Endothelial cell of umbilical vein (primary cell): ENCODE measurements around the gene ZNF276. TPM values are rescaled to one million over a fixed set of nuclear protein-coding genes. Genes with fewer than 3 reads are reported as not detected.

Experiments
- BruUV-seq: library from RNA; stranded (reverse); fragments of 400-500 nt; replicated peaks from 2 replicates; lab custom pipeline; 2021; lab: Mats Ljungman, UMichigan
- CTCF ChIA-PET: fragments of 300-600, 350-600 bp; sonication (Branson Sonifier 250); formaldehyde crosslinking; loops from one replicate; lab custom pipeline; 2021; ENCODE audit warnings: antibody characterized with exemption, inconsistent platforms; lab: Charles Lee
- POLR2A ChIA-PET: fragments of 300-600, 350-600 bp; sonication (Branson Sonifier 250); formaldehyde crosslinking; loops from one replicate; lab custom pipeline; 2021; ENCODE audit warnings: antibody characterized with exemption, inconsistent platforms; lab: Charles Lee
- DNase-seq: peaks from one replicate; pipeline ENCODE4 v3.0.0-alpha.2; 2011; ENCODE audit warnings: low read depth, low spot score
- FAIRE-seq: peaks from 2 replicates; lab custom pipeline; 2011; peaks lifted over from hg19 to GRCh38; lab: Jason Lieb, UNC
- H2AFZ ChIP-seq: 2 replicates; pipeline ENCODE4 v1.6.0; 2012; ENCODE audit warnings: low read depth, low read length, control low read depth, inconsistent platforms
- H3K27ac ChIP-seq: 2 replicates; pipeline ENCODE4 v1.5.1; 2011; ENCODE audit warnings: low read depth, mild to moderate bottlenecking, control low read depth, low read length, moderate library complexity; ENCODE audit not compliant: insufficient read depth
- H3K27me3 ChIP-seq, 2 experiments: 2 replicates each; pipeline versions ENCODE4 v1.6.0 to v1.6.1; 2011; ENCODE audit warnings: low read length in 2 of 2, mixed read lengths in 1 of 2; ENCODE audit not compliant: control insufficient read depth in 2 of 2, insufficient read depth in 2 of 2
- H3K36me3 ChIP-seq, 2 experiments: 2 replicates in 1 of 2; 3 replicates in 1 of 2; pipeline ENCODE4 v1.5.1; 2011; ENCODE audit warnings: low read length in 2 of 2, mild to moderate bottlenecking in 1 of 2, moderate library complexity in 1 of 2; ENCODE audit not compliant: control insufficient read depth in 2 of 2, insufficient read depth in 2 of 2; ENCODE audit errors: extremely low read depth in 1 of 2
- H3K4me1 ChIP-seq: 3 replicates; pipeline ENCODE4 v1.5.1; 2011; ENCODE audit warnings: mild to moderate bottlenecking, low read length; ENCODE audit not compliant: control insufficient read depth, insufficient read depth; ENCODE audit errors: extremely low read depth
- H3K4me2 ChIP-seq: 2 replicates; pipeline ENCODE4 v1.6.1; 2011; ENCODE audit warnings: low read length, control low read depth, mixed read lengths; ENCODE audit not compliant: insufficient read depth
- H3K4me3 ChIP-seq, 3 experiments: fragments of 200-600 bp in 1 of 3; sonication (generic), shearing (Covaris generic) in 1 of 3; replicated peaks in 1 of 3; 2 replicates each; pipeline ENCODE4 v1.5.1; 2011 to 2016; ENCODE audit warnings: control low read depth in 3 of 3, low read length in 3 of 3, mild to moderate bottlenecking in 2 of 3, inconsistent platforms in 1 of 3, low read depth in 1 of 3, moderate library complexity in 1 of 3; ENCODE audit not compliant: insufficient read depth in 1 of 3
- H3K79me2 ChIP-seq: 2 replicates; pipeline ENCODE4 v1.6.0; 2012; ENCODE audit warnings: low read length, inconsistent platforms; ENCODE audit not compliant: control insufficient read depth, insufficient read depth
- H3K9ac ChIP-seq: replicated peaks from 2 replicates; pipeline ENCODE3; 2011; ENCODE audit warnings: low read length, control low read depth; ENCODE audit not compliant: insufficient read depth; ENCODE audit errors: extremely low read depth
- H3K9me1 ChIP-seq: replicated peaks from 3 replicates; pipeline ENCODE4 v1.6.0; 2011; ENCODE audit warnings: mild to moderate bottlenecking, low read length; ENCODE audit not compliant: control insufficient read depth, insufficient read depth; ENCODE audit errors: extremely low read depth
- H3K9me3 ChIP-seq: replicated peaks from 2 replicates; pipeline ENCODE4 v1.5.1; 2012; ENCODE audit warnings: low read length, inconsistent platforms; ENCODE audit not compliant: control insufficient read depth, insufficient read depth
- H4K20me1 ChIP-seq: replicated peaks from 2 replicates; pipeline ENCODE3; 2011; ENCODE audit warnings: mild to moderate bottlenecking, low read length; ENCODE audit not compliant: control insufficient read depth, insufficient read depth; ENCODE audit errors: extremely low read depth
- CTCF ChIP-seq, 2 donors: IDR thresholded peaks; 1 replicate in 1 of 2; 2 replicates in 1 of 2; pipeline ENCODE4 v1.5.1; 2011; ENCODE audit warnings: low read length in 2 of 2, mild to moderate bottlenecking in 2 of 2, moderate library complexity in 2 of 2, control low read depth in 1 of 2, inconsistent platforms in 1 of 2, low read depth in 1 of 2; ENCODE audit not compliant: insufficient read depth in 1 of 2; ENCODE audit errors: extremely low read depth in 1 of 2
- EZH2 ChIP-seq: IDR thresholded peaks from 2 replicates; pipeline ENCODE4 v1.6.1; 2012; ENCODE audit warnings: borderline replicate concordance, low read depth, mild to moderate bottlenecking, moderate library complexity, low read length, inconsistent platforms; ENCODE audit not compliant: severe bottlenecking
- FOS ChIP-seq: IDR thresholded peaks from 2 replicates; pipeline ENCODE4 v1.6.1; 2011; ENCODE audit warnings: mild to moderate bottlenecking, low read length, moderate library complexity, borderline replicate concordance; ENCODE audit not compliant: insufficient read depth
- GATA2 ChIP-seq: IDR thresholded peaks from 2 replicates; pipeline ENCODE4 v1.7.0; 2011; ENCODE audit warnings: low read depth, mild to moderate bottlenecking, moderate library complexity, mixed read lengths, low read length; ENCODE audit not compliant: insufficient read length, insufficient read depth
- JUN ChIP-seq: IDR thresholded peaks from 2 replicates; pipeline ENCODE4 v1.6.1; 2011; ENCODE audit warnings: borderline replicate concordance, low read depth; ENCODE audit not compliant: insufficient read length, insufficient read depth
- MAX ChIP-seq: IDR thresholded peaks from 2 replicates; pipeline ENCODE4 v1.6.1; 2011; ENCODE audit not compliant: insufficient read depth, insufficient read length
- MYC ChIP-seq: IDR thresholded peaks from one replicate; pipeline ENCODE4 v1.6.1; 2011; ENCODE audit warnings: mild to moderate bottlenecking, low read depth, low read length
- POLR2AphosphoS5 ChIP-seq: IDR thresholded peaks from 2 replicates; pipeline ENCODE4 v1.6.1; 2012; ENCODE audit warnings: low read depth, mild to moderate bottlenecking, control low read depth, low read length, moderate library complexity; ENCODE audit not compliant: insufficient read depth
- dilution Hi-C: fragments of 300-500 bp; cut with MboI; formaldehyde crosslinking; loops from one replicate; pipeline ENCODE4 v1.15.0; 2019; ENCODE audit warnings: low sequenced_read_pairs; ENCODE audit not compliant: extremely low pct_ligation_motif_present
- intact Hi-C: fragments of 100-400 bp; cut with micrococcal nuclease; formaldehyde crosslinking; loops from one replicate; pipeline ENCODE4 v1.10.0; 2022
- polyA plus RNA-seq, 4 experiments: library from polyadenylated mRNA; depleted of rRNA in 3 of 4; stranded (reverse) in 3 of 4; unstranded in 1 of 4; fragments of >200 nt; gene quantifications; 2 replicates each; pipeline versions ENCODE4 v1.2.1 to v1.2.3, GENCODE V29; 2011 to 2012; ENCODE audit warnings: missing spikeins in 1 of 4
- total RNA-seq: library from RNA; stranded (reverse); gene quantifications from 2 replicates; pipeline ENCODE4 v1.2.3, GENCODE V29; 2021

The ZNF276 gene
- total and polyA plus RNA-seq, 2 donors (not counting 3 experiments of a cell fraction or from before 2014, with no cell fraction given) = 36.6 to 40.0 TPM

GRCh38 chr16:89688395-89688794 lies 32.9 kb upstream of the ZNF276 start:
- FAIRE-seq (no peak), DNase-seq (no peak)
- H3K4me3 ChIP-seq = no peak overlapping the region
- TF ChIP-seq EZH2 = no peak
- TF ChIP-seq CTCF (IDR thresholded peaks at IDR 0.05; ENCODE audit: extremely low read depth in 1 of 2, insufficient read depth in 1 of 2, low read depth in 1 of 2, low read length in 2 of 2) = no peak
- TF ChIP-seq MAX = no peak
- no peak for TF ChIP-seq GATA2
- TF ChIP-seq FOS = no peak
- TF ChIP-seq JUN = no peak
- no peak for TF ChIP-seq POLR2AphosphoS5
- no peak for TF ChIP-seq MYC
- no peak overlapping the region for H2AFZ ChIP-seq
- no peak overlapping the region for H3K27ac ChIP-seq
- dilution Hi-C loops = no loop called here
- peaks cover 9% of the 10 kb centered on the region for H3K79me2 ChIP-seq
- no TSS peak for BruUV-seq
- intact Hi-C loops = no loop called here
- no peaks in the 10 kb centered on the region for H4K20me1 ChIP-seq
- H3K4me1 ChIP-seq = peaks cover 4% of the 10 kb centered on the region
- H3K9ac ChIP-seq = no peak overlapping the region
- no peaks in the 10 kb centered on the region for H3K9me3 ChIP-seq
- H3K4me2 ChIP-seq = no peak overlapping the region
- CTCF ChIA-PET = no interaction called here
- H3K36me3 ChIP-seq = peaks cover 3 to 18% of the 10 kb centered on the region in 2 experiments
- no peaks in the 10 kb centered on the region for H3K9me1 ChIP-seq
- H3K27me3 ChIP-seq = no peaks in the 10 kb centered on the region
- POLR2A ChIA-PET = no interaction called here
